HCT116 (cell line): ENCODE measurements around the gene NF2. TPM values are rescaled to one million over a fixed set of nuclear protein-coding genes. Genes with fewer than 3 reads are reported as not detected.

ENCODE experiments used
- ATAC-seq: fragments of 200-7000 bp; cut with Tn5 transposase; 2 replicates; pipeline ENCODE4 v1.9.1; 2020; ENCODE audit warnings: mild to moderate bottlenecking, moderate library complexity
- BruUV-seq: library from RNA; stranded (reverse); fragments of 400-500 nt; replicated peaks from 2 replicates; lab custom pipeline; 2021; lab: Mats Ljungman, UMichigan
- CTCF ChIA-PET: fragments of 300-600 bp; sonication (Branson Sonifier 250); formaldehyde crosslinking; loops from one replicate; lab custom pipeline; 2021; ENCODE audit warnings: antibody characterized with exemption; lab: Charles Lee
- POLR2A ChIA-PET: fragments of 300-600, 350-600 bp; sonication (Branson Sonifier 250); formaldehyde crosslinking; loops from one replicate; lab custom pipeline; 2021; ENCODE audit warnings: antibody characterized with exemption; lab: Charles Lee
- RAD21 ChIA-PET, 2 experiments: fragments of 300-600 bp; sonication (Branson Sonifier 250); formaldehyde crosslinking; loops; one replicate each; lab custom pipeline; 2023; ENCODE audit warnings: low total read pairs in 2 of 2; ENCODE audit not compliant: uncharacterized antibody in 2 of 2, unreplicated experiment in 2 of 2, low non-redundant PET in 1 of 2; lab: Charles Lee
- DNase-seq: peaks from one replicate; pipeline ENCODE4 v3.0.0-alpha.2; 2010; ENCODE audit warnings: low read depth, low spot score
- H2AFZ ChIP-seq: fragments of 200-600 bp; shearing (Covaris generic), sonication (generic); 2 replicates; pipeline ENCODE4 v1.6.1; 2017; ENCODE audit warnings: low read depth, mixed run types, mixed read lengths, antibody characterized with exemption, low read length; ENCODE audit not compliant: poor library complexity, severe bottlenecking
- H3K27ac ChIP-seq: 2 replicates; pipeline ENCODE4 v1.5.1; 2012; ENCODE audit warnings: low read depth, low read length
- H3K27me3 ChIP-seq: fragments of 200-600 bp; sonication (generic); 2 replicates; pipeline ENCODE4 v1.6.1; 2016; ENCODE audit warnings: mixed run types, low read length, mixed read lengths; ENCODE audit not compliant: insufficient read depth
- H3K36me3 ChIP-seq, 2 experiments: fragments of 200-500 bp in 1 of 2; fragments of 200-600 bp in 1 of 2; sonication (Bioruptor generic) in 1 of 2; sonication (generic) in 1 of 2; 2 replicates each; pipeline versions ENCODE4 v1.5.1 to v1.6.1; 2014 to 2016; ENCODE audit warnings: low read length in 2 of 2, inconsistent platforms in 1 of 2, mixed read lengths in 1 of 2, mixed run types in 1 of 2; ENCODE audit not compliant: insufficient read depth in 2 of 2, control insufficient read depth in 1 of 2
- H3K4me1 ChIP-seq, 2 experiments: fragments of 200-600 bp in 1 of 2; sonication (generic) in 1 of 2; 2 replicates each; pipeline versions ENCODE4 v1.5.1 to v1.6.1; 2012 to 2017; ENCODE audit warnings: low read length in 2 of 2, inconsistent platforms in 1 of 2, mild to moderate bottlenecking in 1 of 2, mixed read lengths in 1 of 2, mixed run types in 1 of 2, moderate library complexity in 1 of 2; ENCODE audit not compliant: insufficient read depth in 2 of 2, control insufficient read depth in 1 of 2
- H3K4me2 ChIP-seq: fragments of 200-600 bp; sonication (generic); 2 replicates; pipeline ENCODE4 v1.6.1; 2017; ENCODE audit warnings: mixed run types, low read length, mixed read lengths
- H3K4me3 ChIP-seq, 2 experiments: fragments of 200-600 bp in 1 of 2; sonication (generic) in 1 of 2; replicated peaks in 1 of 2; 2 replicates each; pipeline ENCODE4 v1.5.1; 2011 to 2016; ENCODE audit warnings: low read length in 2 of 2, control low read depth in 1 of 2, low read depth in 1 of 2, mild to moderate bottlenecking in 1 of 2, mixed read lengths in 1 of 2, mixed run types in 1 of 2
- H3K79me2 ChIP-seq: fragments of 200-600 bp; sonication (generic); 2 replicates; pipeline ENCODE4 v1.6.1; 2017; ENCODE audit warnings: mild to moderate bottlenecking, mixed run types, low read length, moderate library complexity, mixed read lengths; ENCODE audit not compliant: insufficient read depth
- H3K9ac ChIP-seq: fragments of 200-600 bp; sonication (generic); 2 replicates; pipeline ENCODE4 v1.6.1; 2016; ENCODE audit warnings: low read length, mixed read lengths
- H3K9me2 ChIP-seq: fragments of 200-600 bp; sonication (generic), shearing (Covaris generic); 2 replicates; pipeline ENCODE4 v1.6.1; 2017; ENCODE audit warnings: mixed run types, mild to moderate bottlenecking, moderate library complexity; ENCODE audit not compliant: insufficient read depth
- H3K9me3 ChIP-seq, 2 experiments: fragments of 200-500 bp in 1 of 2; fragments of 200-600 bp in 1 of 2; sonication (Bioruptor generic) in 1 of 2; sonication (generic) in 1 of 2; 2 replicates each; pipeline ENCODE4 v1.6.1; 2014 to 2017; ENCODE audit warnings: low read length in 2 of 2, mixed read lengths in 2 of 2, inconsistent platforms in 1 of 2, low read depth in 1 of 2, mild to moderate bottlenecking in 1 of 2, mixed run types in 1 of 2, moderate library complexity in 1 of 2; ENCODE audit not compliant: control insufficient read depth in 1 of 2, insufficient read depth in 1 of 2
- H4K20me1 ChIP-seq: fragments of 200-600 bp; sonication (generic), shearing (Covaris generic); 2 replicates; pipeline ENCODE4 v1.6.1; 2017; ENCODE audit warnings: mixed run types, mild to moderate bottlenecking, moderate library complexity; ENCODE audit not compliant: insufficient read depth
- ATF3 ChIP-seq: IDR thresholded peaks from 2 replicates; pipeline ENCODE4 v1.6.1; 2012
- CBX3 ChIP-seq: IDR thresholded peaks from 2 replicates; pipeline ENCODE4 v1.6.1; 2012; ENCODE audit warnings: low read depth
- CEBPB ChIP-seq: IDR thresholded peaks from 2 replicates; pipeline ENCODE4 v1.6.1; 2012; ENCODE audit warnings: low read depth
- CTCF ChIP-seq, 3 experiments: fragments of 200-600 bp in 1 of 3; sonication (generic) in 1 of 3; IDR thresholded peaks in 2 of 3; conservative IDR thresholded peaks in 1 of 3; 2 replicates each; pipeline ENCODE4 v1.5.1; 2012 to 2017; ENCODE audit warnings: low read depth in 2 of 3, low read length in 2 of 3, antibody characterized with exemption in 1 of 3, borderline replicate concordance in 1 of 3, control low read depth in 1 of 3, mild to moderate bottlenecking in 1 of 3, mixed read lengths in 1 of 3, mixed run types in 1 of 3, moderate library complexity in 1 of 3; ENCODE audit not compliant: insufficient read depth in 1 of 3
- EGR1 ChIP-seq: IDR thresholded peaks from 2 replicates; pipeline ENCODE4 v1.6.1; 2012; ENCODE audit warnings: low read depth
- ELF1 ChIP-seq: IDR thresholded peaks from 2 replicates; pipeline ENCODE4 v1.6.1; 2012; ENCODE audit warnings: low read depth, borderline replicate concordance
- EZH2 ChIP-seq: fragments of 200-600 bp; sonication (generic); IDR thresholded peaks from 2 replicates; pipeline ENCODE4 v1.6.1; 2017; ENCODE audit warnings: antibody characterized with exemption, mixed run types
- JUND ChIP-seq: IDR thresholded peaks from 2 replicates; pipeline ENCODE4 v1.6.1; 2012
- POLR2A ChIP-seq: IDR thresholded peaks from 2 replicates; pipeline ENCODE4 v1.7.0; 2011; ENCODE audit warnings: borderline replicate concordance; ENCODE audit not compliant: insufficient read depth, insufficient read length; ENCODE audit errors: extremely low read depth
- POLR2AphosphoS5 ChIP-seq: IDR thresholded peaks from 2 replicates; pipeline ENCODE4 v1.6.1; 2011; ENCODE audit warnings: mild to moderate bottlenecking, low read depth, low read length, moderate library complexity
- REST ChIP-seq: IDR thresholded peaks from 2 replicates; pipeline ENCODE4 v1.6.1; 2012; ENCODE audit warnings: low read depth
- SRF ChIP-seq: IDR thresholded peaks from 2 replicates; pipeline ENCODE4 v1.6.1; 2012; ENCODE audit warnings: low read depth
- TCF7L2 ChIP-seq: IDR thresholded peaks from 2 replicates; pipeline ENCODE4 v1.7.0; 2011; ENCODE audit warnings: borderline replicate concordance, inconsistent platforms; ENCODE audit not compliant: insufficient read depth, insufficient read length; ENCODE audit errors: extremely low read depth
- ZFX ChIP-seq: fragments of 450-650 bp; IDR thresholded peaks from 2 replicates; pipeline ENCODE4 v1.6.1; 2017
- intact Hi-C: fragments of 100-400 bp; cut with micrococcal nuclease; formaldehyde crosslinking; loops from 2 replicates; pipeline ENCODE4 v1.10.0; 2022
- total RNA-seq: library from RNA; stranded (reverse); gene quantifications from one replicate; pipeline ENCODE4 v1.2.1, GENCODE V29; 2021; ENCODE audit not compliant: unreplicated experiment

Gene NF2
- total RNA-seq, 1 experiment from 2014 or later: 70.2 TPM

- H4K20me1 ChIP-seq: no peaks in the 10 kb centered on the region
- ChIA-PET RAD21 (no interaction called here), POLR2A (no interaction called here), CTCF (interaction anchor here (1.0 kb wide), 1 partner anchor 16 kb away, joined by 3 read pairs; no protein-coding TSS in a partner anchor)
- H3K4me1 ChIP-seq: no peaks in the 10 kb centered on the region
- no peak for DNase-seq
- no peak for ATAC-seq
- BruUV-seq: no TSS peak
- TF ChIP-seq CBX3: no peak
- no peak for TF ChIP-seq EZH2
- no peak for TF ChIP-seq ATF3
- no peak for TF ChIP-seq SRF
- no peak for TF ChIP-seq ELF1
- no peak for TF ChIP-seq POLR2A
- peaks cover 17 to 64% of the 10 kb centered on the region in 2 experiments for H3K36me3 ChIP-seq
- no peak overlapping the region for H3K9ac ChIP-seq
- H3K4me2 ChIP-seq: no peak overlapping the region
- no peak overlapping the region for H2AFZ ChIP-seq
- H3K9me2 ChIP-seq: no peaks in the 10 kb centered on the region
- no peaks in the 10 kb centered on the region for H3K79me2 ChIP-seq
- H3K27me3 ChIP-seq: no peaks in the 10 kb centered on the region
- intact Hi-C loops: no loop called here
- no peak overlapping the region for H3K4me3 ChIP-seq
- H3K27ac ChIP-seq: no peak overlapping the region
- H3K9me3 ChIP-seq: no peaks in the 10 kb centered on the region
These were observed 70.1 kb downstream of the NF2 start for GRCh38 chr22:29673361-29674066.

GRCh38 chr22:29674121-29674520 lies 70.7 kb downstream of the NF2 start:
- Histone ChIP-seq H3K27ac (no peak overlapping the region), H4K20me1 (no peaks in the 10 kb centered on the region), H3K27me3 (no peaks in the 10 kb centered on the region), H2AFZ (no peak overlapping the region), H3K9me2 (no peaks in the 10 kb centered on the region), H3K9me3 (no peaks in the 10 kb centered on the region), H3K9ac (no peak overlapping the region), H3K4me2 (no peak overlapping the region), H3K4me1 (no peaks in the 10 kb centered on the region), H3K36me3 (peaks cover 22 to 64% of the 10 kb centered on the region in 2 experiments), H3K79me2 (no peaks in the 10 kb centered on the region), H3K4me3 (no peak overlapping the region)
- POLR2A ChIA-PET: no interaction called here
- TF ChIP-seq POLR2AphosphoS5 (no peak), TCF7L2 (no peak), ZFX (no peak), ATF3 (no peak), CTCF (IDR thresholded peaks at IDR 0.05 in 2 of 3, conservative IDR thresholded peaks at IDR 0.05 in 1 of 3; ENCODE audit: borderline replicate concordance in 1 of 3, insufficient read depth in 1 of 3, low read depth in 2 of 3, low read length in 2 of 3) (no peak), EZH2 (no peak), REST (no peak), CEBPB (no peak), JUND (no peak), EGR1 (no peak)
- RAD21 ChIA-PET: no interaction called here
- no TSS peak for BruUV-seq
- no peak for ATAC-seq
- no peak for DNase-seq
- intact Hi-C loops: no loop called here
- CTCF ChIA-PET: interaction anchor here (1.0 kb wide), 1 partner anchor 16 kb away, joined by 3 read pairs; no protein-coding TSS in a partner anchor
